CD14-positive monocyte (primary cell): ENCODE results near the gene ITSN1. TPM values are rescaled to one million over a fixed set of nuclear protein-coding genes. Genes with fewer than 3 reads are reported as not detected.

Experiments used
- DNase-seq, 3 donors: peaks; one replicate each; pipeline ENCODE4 v3.0.0-alpha.2; 2011 to 2022
- H2AFZ ChIP-seq: 2 replicates; pipeline ENCODE4 v1.6.0; 2012; ENCODE audit warnings: mild to moderate bottlenecking, low read depth, low read length, inconsistent platforms; ENCODE audit not compliant: insufficient read depth, poor library complexity, severe bottlenecking
- H3K27ac ChIP-seq, 2 donors: 1 replicate in 1 of 2; 2 replicates in 1 of 2; pipeline ENCODE4 v1.5.1; 2012 to 2013; ENCODE audit warnings: low read length in 2 of 2, control low read depth in 1 of 2, inconsistent platforms in 1 of 2, low read depth in 1 of 2, mild to moderate bottlenecking in 1 of 2
- H3K27me3 ChIP-seq, 2 donors: one replicate each; pipeline versions ENCODE4 v1.6.0 to v1.6.1; 2011 to 2013; ENCODE audit warnings: low read length in 2 of 2; ENCODE audit not compliant: control insufficient read depth in 2 of 2, insufficient read depth in 2 of 2
- H3K36me3 ChIP-seq, 2 donors: replicated peaks in 1 of 2; 1 replicate in 1 of 2; 2 replicates in 1 of 2; pipeline versions ENCODE4 v1.5.1 to v1.6.1; 2012 to 2013; ENCODE audit warnings: low read length in 2 of 2, control low read depth in 1 of 2, inconsistent platforms in 1 of 2, mild to moderate bottlenecking in 1 of 2; ENCODE audit not compliant: insufficient read depth in 2 of 2, control insufficient read depth in 1 of 2
- H3K4me1 ChIP-seq, 2 donors: 1 replicate in 1 of 2; 2 replicates in 1 of 2; pipeline versions ENCODE4 v1.5.1 to v1.6.1; 2012 to 2013; ENCODE audit warnings: low read length in 2 of 2, control low read depth in 1 of 2, inconsistent platforms in 1 of 2, mild to moderate bottlenecking in 1 of 2, moderate library complexity in 1 of 2; ENCODE audit not compliant: insufficient read depth in 2 of 2, control insufficient read depth in 1 of 2
- H3K4me2 ChIP-seq: replicated peaks from 2 replicates; pipeline ENCODE3; 2012; ENCODE audit warnings: low read length, moderate library complexity, mild to moderate bottlenecking; ENCODE audit not compliant: poor library complexity, severe bottlenecking; ENCODE audit errors: extremely low read depth
- H3K4me3 ChIP-seq, 3 experiments: fragments of 200-600 bp in 1 of 3; sonication (generic) in 1 of 3; replicated peaks in 1 of 3; 1 replicate in 2 of 3; 2 replicates in 1 of 3; pipeline ENCODE4 v1.5.1; 2011 to 2013; ENCODE audit warnings: low read length in 3 of 3, mild to moderate bottlenecking in 3 of 3, control low read depth in 2 of 3, low read depth in 2 of 3, inconsistent platforms in 1 of 3, moderate library complexity in 1 of 3
- H3K79me2 ChIP-seq: 2 replicates; pipeline ENCODE4 v1.6.0; 2012; ENCODE audit warnings: mild to moderate bottlenecking, control low read depth, inconsistent platforms, low read length, moderate library complexity; ENCODE audit not compliant: insufficient read depth
- H3K9ac ChIP-seq: 2 replicates; pipeline ENCODE4 v1.6.0; 2017; ENCODE audit warnings: low read length, mild to moderate bottlenecking; ENCODE audit not compliant: insufficient read depth, poor library complexity, severe bottlenecking
- H3K9me3 ChIP-seq, 2 donors: replicated peaks in 1 of 2; 1 replicate in 1 of 2; 2 replicates in 1 of 2; pipeline versions ENCODE4 v1.5.1 to v1.6.1; 2012 to 2013; ENCODE audit warnings: low read length in 2 of 2, control low read depth in 1 of 2; ENCODE audit not compliant: control insufficient read depth in 1 of 2, insufficient read depth in 1 of 2
- H4K20me1 ChIP-seq: 2 replicates; pipeline ENCODE4 v1.6.0; 2012; ENCODE audit warnings: mild to moderate bottlenecking, low read length, control low read depth, moderate library complexity; ENCODE audit not compliant: insufficient read depth
- H3K27ac Mint-ChIP-seq, 7 donors: one replicate each; pipeline ENCODE4 v1.8.0; 2020; ENCODE audit warnings: mild to moderate bottlenecking in 7 of 7, mixed read lengths in 7 of 7, moderate library complexity in 6 of 7, inconsistent platforms in 2 of 7
- H3K27me3 Mint-ChIP-seq, 3 donors: one replicate each; pipeline ENCODE4 v1.8.0; 2021 to 2022; ENCODE audit warnings: low read depth in 3 of 3, mild to moderate bottlenecking in 3 of 3, mixed read lengths in 3 of 3, moderate library complexity in 3 of 3, inconsistent platforms in 1 of 3
- H3K36me3 Mint-ChIP-seq, 2 donors: one replicate each; pipeline ENCODE4 v1.8.0; 2020; ENCODE audit warnings: mixed read lengths in 2 of 2, inconsistent platforms in 1 of 2, mild to moderate bottlenecking in 1 of 2
- H3K4me1 Mint-ChIP-seq: one replicate; pipeline ENCODE4 v1.8.0; 2020; ENCODE audit warnings: mild to moderate bottlenecking, mixed read lengths
- H3K4me3 Mint-ChIP-seq, 2 donors: one replicate each; pipeline ENCODE4 v1.8.0; 2020; ENCODE audit warnings: mild to moderate bottlenecking in 2 of 2, mixed read lengths in 2 of 2, moderate library complexity in 1 of 2
- H3K9me3 Mint-ChIP-seq, 7 donors: one replicate each; pipeline ENCODE4 v1.8.0; 2020 to 2022; ENCODE audit warnings: mixed read lengths in 7 of 7, mild to moderate bottlenecking in 6 of 7, moderate library complexity in 6 of 7, inconsistent platforms in 2 of 7
- WGBS: methylation state at CpG from one replicate; pipeline ENCODE4 v1.1.5; 2013; ENCODE audit warnings: missing lambda C conversion rate; ENCODE audit not compliant: insufficient coverage; 5-methylcytosine and 5-hydroxymethylcytosine counted together
- intact Hi-C, 2 donors: fragments of 100-400 bp; cut with micrococcal nuclease; formaldehyde crosslinking; loops; one replicate each; pipeline versions ENCODE4 v1.15.0 to v1.15.1; 2023
- polyA plus RNA-seq, 3 donors: library from polyadenylated mRNA; depleted of rRNA in 1 of 3; unstranded in 2 of 3; stranded (reverse) in 1 of 3; fragments of 300-500 nt in 2 of 3; fragments of >200 nt in 1 of 3; fragmentation: Illumina TruSeq in 2 of 3; gene quantifications; 1 replicate in 2 of 3; 2 replicates in 1 of 3; pipeline ENCODE4 v1.2.3, GENCODE V29; 2012 to 2021
- TF ChIP-seq, protein P1 (sequence below): fragments of 200-600 bp; IDR thresholded peaks from one replicate; pipeline ENCODE4 v1.8.0; 2022; ENCODE audit warnings: antibody characterized with exemption, mild to moderate bottlenecking

Gene ITSN1
- polyA plus RNA-seq, 3 donors = 4.7 to 10.3 (median 5.1) TPM

DNA sequence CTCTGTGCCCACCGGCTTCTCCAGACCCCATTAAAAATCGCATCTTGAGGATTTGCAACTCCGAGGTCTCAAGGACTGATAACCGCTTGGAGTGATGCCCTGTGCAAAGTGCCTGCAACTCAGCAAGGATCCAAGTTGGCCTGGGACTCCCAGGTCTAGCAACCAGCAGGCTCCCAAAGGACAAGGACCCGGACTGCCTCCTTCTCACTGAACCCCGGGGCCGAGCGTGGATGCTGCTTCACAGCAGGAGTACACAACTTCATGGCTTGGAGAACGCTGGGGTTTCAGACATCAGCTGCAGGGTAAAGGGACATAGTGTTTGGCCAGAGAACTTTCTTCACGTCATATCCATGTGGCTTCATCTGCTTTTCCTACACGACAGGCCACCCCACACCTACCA lies 208.1 kb downstream of the ITSN1 start:
- intact Hi-C loops = no loop called here
- H3K9me3 Mint-ChIP-seq = peaks cover 0 to 10% (median 3%) of the 10 kb centered on the region in 7 donors
- Histone ChIP-seq H3K27ac (no peak overlapping the region), H3K9me3 (peaks cover 0 to 3% of the 10 kb centered on the region in 2 donors), H4K20me1 (no peaks in the 10 kb centered on the region), H2AFZ (no peak overlapping the region), H3K4me3 (no peak overlapping the region), H3K36me3 (no peaks in the 10 kb centered on the region), H3K4me1 (no peaks in the 10 kb centered on the region), H3K27me3 (no peaks in the 10 kb centered on the region), H3K9ac (no peak overlapping the region), H3K79me2 (no peaks in the 10 kb centered on the region), H3K4me2 (no peak overlapping the region)
- TF ChIP-seq, protein P1, sequence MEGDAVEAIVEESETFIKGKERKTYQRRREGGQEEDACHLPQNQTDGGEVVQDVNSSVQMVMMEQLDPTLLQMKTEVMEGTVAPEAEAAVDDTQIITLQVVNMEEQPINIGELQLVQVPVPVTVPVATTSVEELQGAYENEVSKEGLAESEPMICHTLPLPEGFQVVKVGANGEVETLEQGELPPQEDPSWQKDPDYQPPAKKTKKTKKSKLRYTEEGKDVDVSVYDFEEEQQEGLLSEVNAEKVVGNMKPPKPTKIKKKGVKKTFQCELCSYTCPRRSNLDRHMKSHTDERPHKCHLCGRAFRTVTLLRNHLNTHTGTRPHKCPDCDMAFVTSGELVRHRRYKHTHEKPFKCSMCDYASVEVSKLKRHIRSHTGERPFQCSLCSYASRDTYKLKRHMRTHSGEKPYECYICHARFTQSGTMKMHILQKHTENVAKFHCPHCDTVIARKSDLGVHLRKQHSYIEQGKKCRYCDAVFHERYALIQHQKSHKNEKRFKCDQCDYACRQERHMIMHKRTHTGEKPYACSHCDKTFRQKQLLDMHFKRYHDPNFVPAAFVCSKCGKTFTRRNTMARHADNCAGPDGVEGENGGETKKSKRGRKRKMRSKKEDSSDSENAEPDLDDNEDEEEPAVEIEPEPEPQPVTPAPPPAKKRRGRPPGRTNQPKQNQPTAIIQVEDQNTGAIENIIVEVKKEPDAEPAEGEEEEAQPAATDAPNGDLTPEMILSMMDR = no peak
- no peak overlapping the region for H3K27ac Mint-ChIP-seq
- H3K36me3 Mint-ChIP-seq = no peaks in the 10 kb centered on the region
- 98% methylated on average over 9 of the region's 11 CpGs for WGBS
- no peak overlapping the region for H3K4me3 Mint-ChIP-seq
- no peak for DNase-seq
- H3K27me3 Mint-ChIP-seq = peaks cover 0 to 11% (median 4%) of the 10 kb centered on the region in 3 donors
- H3K4me1 Mint-ChIP-seq = no peaks in the 10 kb centered on the region

GRCh38 chr21:33850985-33851384 lies 208.7 kb downstream of the ITSN1 start:
- Histone ChIP-seq H3K79me2 (no peaks in the 10 kb centered on the region), H3K4me2 (no peak overlapping the region), H2AFZ (no peak overlapping the region), H3K4me3 (no peak overlapping the region), H3K9ac (no peak overlapping the region), H4K20me1 (no peaks in the 10 kb centered on the region), H3K4me1 (no peaks in the 10 kb centered on the region), H3K36me3 (no peaks in the 10 kb centered on the region), H3K27ac (no peak overlapping the region), H3K9me3 (no peaks in the 10 kb centered on the region), H3K27me3 (no peaks in the 10 kb centered on the region)
- WGBS = 93% methylated on average over 8 of the region's 9 CpGs
- intact Hi-C loops = no loop called here
- Mint-ChIP-seq H3K4me3 (no peak overlapping the region), H3K9me3 (peaks cover 0 to 9% (median 2%) of the 10 kb centered on the region in 7 donors), H3K27me3 (peaks cover 0 to 11% (median 4%) of the 10 kb centered on the region in 3 donors), H3K4me1 (no peaks in the 10 kb centered on the region), H3K27ac (no peak overlapping the region), H3K36me3 (no peaks in the 10 kb centered on the region)
- no peak for DNase-seq
- TF ChIP-seq, protein P1 = no peak
